K562 (cell line): ENCODE data around the gene LHX5. TPM values are rescaled to one million over a fixed set of nuclear protein-coding genes. Genes with fewer than 3 reads are reported as not detected.

Source experiments
- ATAC-seq: fragments of 200-7000 bp; cut with Tn5 transposase; 3 replicates; pipeline ENCODE4 v1.9.1; 2020; ENCODE audit warnings: moderate library complexity
- BruUV-seq: library from RNA; stranded (reverse); fragments of 400-500 nt; replicated peaks from 2 replicates; lab custom pipeline; 2021; lab: Mats Ljungman, UMichigan
- CTCF ChIA-PET: fragments of 300-600 bp; formaldehyde crosslinking; extraction: SDS; loops from one replicate; lab custom pipeline; 2021; ENCODE audit warnings: low intra/inter-chr PET ratio; lab: Yijun Ruan, JAX
- POLR2A ChIA-PET: fragments of 300-600, 350-650 bp; sonication (Branson Sonifier 250); formaldehyde crosslinking; extraction: SDS; loops from one replicate; lab custom pipeline; 2021; ENCODE audit warnings: antibody characterized with exemption, inconsistent platforms; lab: Yijun Ruan, JAX
- DNase-seq, 4 experiments: peaks; one replicate each; pipeline versions ENCODE4 v3.0.0 to v3.0.0-alpha.2; 2011 to 2018; ENCODE audit warnings: low spot score in 3 of 4, mixed read lengths in 3 of 4; ENCODE audit errors: extremely low read depth in 1 of 4
- FAIRE-seq: peaks from 2 replicates; lab custom pipeline; 2011; peaks lifted over from hg19 to GRCh38; lab: Jason Lieb, UNC
- H2AFZ ChIP-seq: 2 replicates; pipeline ENCODE4 v1.6.0; 2011; ENCODE audit warnings: low read depth, low read length, control low read depth, inconsistent platforms
- H3K27ac ChIP-seq: fragments of 200-600 bp; 3 replicates; pipeline ENCODE4 v1.8.0; 2011; ENCODE audit warnings: low read depth, mild to moderate bottlenecking, control low read depth, inconsistent platforms, low read length, moderate library complexity, mixed read lengths; ENCODE audit errors: extremely low read depth
- H3K27me3 ChIP-seq, 2 experiments: fragments of 300-600 bp in 1 of 2; 2 replicates in 1 of 2; 3 replicates in 1 of 2; pipeline versions ENCODE4 v1.6.0 to v1.8.0; 2011; ENCODE audit warnings: inconsistent platforms in 2 of 2, low read length in 2 of 2, mild to moderate bottlenecking in 1 of 2, mixed read lengths in 1 of 2, moderate library complexity in 1 of 2; ENCODE audit not compliant: control insufficient read depth in 2 of 2, insufficient read depth in 2 of 2
- H3K36me3 ChIP-seq: fragments of 300-600 bp; 3 replicates; pipeline ENCODE4 v1.8.0; 2011; ENCODE audit warnings: mild to moderate bottlenecking, low read length, inconsistent platforms; ENCODE audit not compliant: control insufficient read depth, insufficient read depth
- H3K4me1 ChIP-seq, 2 experiments: fragments of 200-600 bp in 1 of 2; replicated peaks in 1 of 2; 2 replicates in 1 of 2; 3 replicates in 1 of 2; pipeline versions ENCODE4 v1.5.1 to v1.8.0; 2011; ENCODE audit warnings: inconsistent platforms in 2 of 2, low read length in 2 of 2, mild to moderate bottlenecking in 1 of 2, mixed read lengths in 1 of 2, moderate library complexity in 1 of 2; ENCODE audit not compliant: control insufficient read depth in 2 of 2, insufficient read depth in 2 of 2
- H3K4me2 ChIP-seq: 2 replicates; pipeline ENCODE4 v1.6.1; 2011; ENCODE audit warnings: low read length, control low read depth, inconsistent platforms, mixed read lengths; ENCODE audit not compliant: insufficient read depth
- H3K4me3 ChIP-seq: fragments of 200-600 bp; sonication (generic), shearing (Covaris generic); 2 replicates; pipeline ENCODE4 v1.5.1; 2016; ENCODE audit warnings: control low read depth, inconsistent platforms
- H3K79me2 ChIP-seq: fragments of 200-600 bp; 3 replicates; pipeline ENCODE4 v1.8.0; 2011; ENCODE audit warnings: low read length, inconsistent platforms; ENCODE audit not compliant: control insufficient read depth, insufficient read depth
- H3K9ac ChIP-seq, 2 experiments: 2 replicates each; pipeline versions ENCODE4 v1.6.0 to v1.6.1; 2011; ENCODE audit warnings: low read depth in 2 of 2, low read length in 2 of 2, control low read depth in 1 of 2, inconsistent platforms in 1 of 2, mild to moderate bottlenecking in 1 of 2, mixed read lengths in 1 of 2; ENCODE audit not compliant: insufficient read depth in 1 of 2
- H3K9me1 ChIP-seq: one replicate; pipeline ENCODE4 v1.6.0; 2011; ENCODE audit warnings: inconsistent platforms, mild to moderate bottlenecking, low read length, moderate library complexity; ENCODE audit not compliant: control insufficient read depth, insufficient read depth
- H3K9me3 ChIP-seq: replicated peaks from 2 replicates; pipeline ENCODE4 v1.5.1; 2011; ENCODE audit warnings: low read depth, low read length, inconsistent platforms; ENCODE audit not compliant: control insufficient read depth, insufficient read depth
- H4K20me1 ChIP-seq: replicated peaks from 2 replicates; pipeline ENCODE4 v1.6.1; 2011; ENCODE audit warnings: low read length, inconsistent platforms, mixed read lengths; ENCODE audit not compliant: control insufficient read depth, insufficient read depth
- FIP1L1 ChIP-seq: fragments of 200-400 bp; formaldehyde crosslinking; IDR thresholded peaks from 2 replicates; pipeline ENCODE4 v1.6.1; 2018; ENCODE audit warnings: mild to moderate bottlenecking, low read depth, low read length; ENCODE audit not compliant: poor library complexity, severe bottlenecking
- FOXA1 ChIP-seq: fragments of 450-650 bp; IDR thresholded peaks from 2 replicates; pipeline ENCODE4 v1.6.1; 2016; ENCODE audit warnings: mild to moderate bottlenecking, borderline replicate concordance
- FOXJ3 ChIP-seq: sonication (generic); formaldehyde crosslinking; IDR thresholded peaks from 2 replicates; pipeline ENCODE4 v1.4.0; 2020; ENCODE audit warnings: mild to moderate bottlenecking, missing genetic modification reagents
- ZNF184 ChIP-seq: sonication (generic); formaldehyde crosslinking; IDR thresholded peaks from 2 replicates; pipeline ENCODE4 v1.5.0; 2020; ENCODE audit warnings: missing genetic modification reagents
- ZNF316 ChIP-seq: fragments of 450-650 bp; IDR thresholded peaks from 2 replicates; pipeline ENCODE4 v1.6.1; 2016
- ZNF324 ChIP-seq: fragments of 250-450 bp; sonication (Bioruptor Pico); IDR thresholded peaks from 2 replicates; pipeline ENCODE4 v1.4.0; 2020; ENCODE audit warnings: mild to moderate bottlenecking
- WGBS: fragments of 100-300 bp; shearing (Covaris generic); methylation state at CpG from one replicate; pipeline ENCODE4 v1.1.6; 2016; ENCODE audit warnings: low coverage, mixed read lengths; ENCODE audit not compliant: insufficient coverage; ENCODE audit errors: missing lambda C conversion rate; 5-methylcytosine and 5-hydroxymethylcytosine counted together
- in situ Hi-C: fragments of 300-500 bp; cut with MboI; formaldehyde crosslinking; loops from 4 replicates; pipeline ENCODE4 v1.15.0; 2018; ENCODE audit warnings: inconsistent platforms, mixed read lengths
- intact Hi-C: fragments of 100-400 bp; cut with micrococcal nuclease; formaldehyde crosslinking; loops from 2 replicates; pipeline ENCODE4 v1.14.2; 2022
- polyA plus RNA-seq, 8 experiments: library from polyadenylated mRNA; depleted of rRNA in 4 of 8; stranded (reverse) in 5 of 8; unstranded in 3 of 8; fragments of >200 nt; fragmentation: Nextera tagmentation in 2 of 8; fragmentation: Illumina TruSeq in 1 of 8; extraction: Ambion mirVana in 2 of 8; extraction: Trizol in 1 of 8; gene quantifications; 2 replicates each; pipeline versions ENCODE4 v1.2.1 to v1.2.3, GENCODE V29; 2011 to 2014; ENCODE audit warnings: inconsistent platforms in 1 of 8, missing spikeins in 1 of 8
- total RNA-seq, 7 experiments: library from RNA; depleted of rRNA in 6 of 7; stranded (reverse); fragments of >200 nt in 6 of 7; fragmentation: Illumina TruSeq in 2 of 7; extraction: Trizol in 2 of 7; gene quantifications; 2 replicates each; pipeline versions ENCODE4 v1.2.1 to v1.2.3, GENCODE V29; 2011 to 2021; ENCODE audit warnings: low replicate concordance in 1 of 7
- TF ChIP-seq, protein P1 (sequence below), 2 experiments: fragments of 450-650 bp in 1 of 2; IDR thresholded peaks; 2 replicates each; pipeline ENCODE4 v1.6.1; 2011 to 2017; ENCODE audit warnings: low read depth in 2 of 2, antibody characterized with exemption in 1 of 2, borderline replicate concordance in 1 of 2, low read length in 1 of 2, mild to moderate bottlenecking in 1 of 2, mixed read lengths in 1 of 2; ENCODE audit not compliant: control insufficient read depth in 1 of 2

The LHX5 gene
- total and polyA plus RNA-seq, 9 of the 15 experiments (the other 6 are each of a cell fraction or from before 2014, with no cell fraction given) = 0.04 to 0.17 (median 0.05) TPM; not detected in 6

- no peak overlapping the region for H3K4me3 ChIP-seq
- POLR2A ChIA-PET = interaction anchor here (0.7 to 1.1 kb wide), 3 partner anchors 7 to 17 kb away, joined by 3 to 4 read pairs (median 3); no protein-coding TSS in a partner anchor
- BruUV-seq = no TSS peak
- in situ Hi-C loops (no loop called here), intact Hi-C loops (no loop called here)
- H2AFZ ChIP-seq = no peak overlapping the region
- ATAC-seq (no peak), DNase-seq (no peak), FAIRE-seq (no peak)
- no peaks in the 10 kb centered on the region for H3K9me3 ChIP-seq
- H3K79me2 ChIP-seq = no peaks in the 10 kb centered on the region
- H3K27me3 ChIP-seq = peaks cover 71 to 89% of the 10 kb centered on the region in 2 experiments
- CTCF ChIA-PET = no interaction called here
- H3K27ac ChIP-seq = no peak overlapping the region
- H3K36me3 ChIP-seq = no peaks in the 10 kb centered on the region
- no peaks in the 10 kb centered on the region for H3K9me1 ChIP-seq
- H3K4me1 ChIP-seq = peaks cover 0 to 16% of the 10 kb centered on the region in 2 experiments; a peak in 2 of 5 replicates
- TF ChIP-seq FIP1L1 (no peak), ZNF316 (no peak), ZNF184 (CRISPR knock-in tag) (no peak), ZNF324 (no peak), FOXJ3 (no peak), FOXA1 (no peak)
- TF ChIP-seq, protein P1, sequence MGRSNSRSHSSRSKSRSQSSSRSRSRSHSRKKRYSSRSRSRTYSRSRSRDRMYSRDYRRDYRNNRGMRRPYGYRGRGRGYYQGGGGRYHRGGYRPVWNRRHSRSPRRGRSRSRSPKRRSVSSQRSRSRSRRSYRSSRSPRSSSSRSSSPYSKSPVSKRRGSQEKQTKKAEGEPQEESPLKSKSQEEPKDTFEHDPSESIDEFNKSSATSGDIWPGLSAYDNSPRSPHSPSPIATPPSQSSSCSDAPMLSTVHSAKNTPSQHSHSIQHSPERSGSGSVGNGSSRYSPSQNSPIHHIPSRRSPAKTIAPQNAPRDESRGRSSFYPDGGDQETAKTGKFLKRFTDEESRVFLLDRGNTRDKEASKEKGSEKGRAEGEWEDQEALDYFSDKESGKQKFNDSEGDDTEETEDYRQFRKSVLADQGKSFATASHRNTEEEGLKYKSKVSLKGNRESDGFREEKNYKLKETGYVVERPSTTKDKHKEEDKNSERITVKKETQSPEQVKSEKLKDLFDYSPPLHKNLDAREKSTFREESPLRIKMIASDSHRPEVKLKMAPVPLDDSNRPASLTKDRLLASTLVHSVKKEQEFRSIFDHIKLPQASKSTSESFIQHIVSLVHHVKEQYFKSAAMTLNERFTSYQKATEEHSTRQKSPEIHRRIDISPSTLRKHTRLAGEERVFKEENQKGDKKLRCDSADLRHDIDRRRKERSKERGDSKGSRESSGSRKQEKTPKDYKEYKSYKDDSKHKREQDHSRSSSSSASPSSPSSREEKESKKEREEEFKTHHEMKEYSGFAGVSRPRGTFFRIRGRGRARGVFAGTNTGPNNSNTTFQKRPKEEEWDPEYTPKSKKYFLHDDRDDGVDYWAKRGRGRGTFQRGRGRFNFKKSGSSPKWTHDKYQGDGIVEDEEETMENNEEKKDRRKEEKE (IDR thresholded peaks at IDR 0.05; ENCODE audit: borderline replicate concordance in 1 of 2, control insufficient read depth in 1 of 2, low read depth in 2 of 2, low read length in 1 of 2) = no peak
- WGBS = 5% methylated on average over 5 of the region's 6 CpGs
- no peak overlapping the region for H3K9ac ChIP-seq
- no peak overlapping the region for H3K4me2 ChIP-seq
- peaks cover 16% of the 10 kb centered on the region for H4K20me1 ChIP-seq
These were observed 1.7 kb upstream of the LHX5 start for GRCh38 chr12:113473400-113473799.
